Esophagus squamous epithelium (tissue), 5 donors: ENCODE data around the gene RGL1. TPM values are rescaled to one million over a fixed set of nuclear protein-coding genes. Genes with fewer than 3 reads are reported as not detected.

Experiments
- DNase-seq: peaks from one replicate; lab custom pipeline; 2025; lab: John Stamatoyannopoulos, UW
- H3K27ac ChIP-seq, 4 donors: fragments of 200-600 bp; sonication (generic); one replicate each; pipeline ENCODE4 v1.5.1; 2016 to 2019; ENCODE audit warnings: mild to moderate bottlenecking in 1 of 4
- H3K27me3 ChIP-seq, 4 donors: fragments of 200-600 bp; sonication (generic); 1 replicate in 3 of 4; 2 replicates in 1 of 4; pipeline versions ENCODE4 v1.5.1 to v1.6.0; 2017 to 2021; ENCODE audit warnings: antibody characterized with exemption in 1 of 4
- H3K36me3 ChIP-seq, 3 donors: fragments of 200-600 bp; sonication (generic); one replicate each; pipeline ENCODE4 v1.5.1; 2016 to 2019
- H3K4me1 ChIP-seq, 3 donors: fragments of 200-600 bp; sonication (generic); one replicate each; pipeline ENCODE4 v1.5.1; 2017 to 2019
- H3K4me3 ChIP-seq, 4 donors: fragments of 200-600 bp; sonication (generic); 1 replicate in 3 of 4; 2 replicates in 1 of 4; pipeline ENCODE4 v1.5.1; 2016 to 2019; ENCODE audit warnings: mild to moderate bottlenecking in 2 of 4, moderate library complexity in 1 of 4
- H3K9me3 ChIP-seq, 3 donors: fragments of 200-600 bp; sonication (generic); one replicate each; pipeline ENCODE4 v1.5.1; 2016 to 2019
- CTCF ChIP-seq, 6 experiments: fragments of 450-650 bp in 4 of 6; fragments of 200-600 bp in 2 of 6; sonication (generic) in 2 of 6; IDR thresholded peaks; one replicate each; pipeline ENCODE4 v1.5.1; 2016 to 2019; ENCODE audit warnings: antibody characterized with exemption in 6 of 6, mild to moderate bottlenecking in 4 of 6, moderate library complexity in 4 of 6
- POLR2A ChIP-seq, 4 donors: fragments of 450-650 bp; IDR thresholded peaks; one replicate each; pipeline ENCODE4 v1.6.1; 2017; ENCODE audit warnings: antibody characterized with exemption in 4 of 4, mild to moderate bottlenecking in 4 of 4, moderate library complexity in 3 of 4
- WGBS, 2 donors: methylation state at CpG; one replicate each; pipeline ENCODE4 v1.1.5; 2018; 5-methylcytosine and 5-hydroxymethylcytosine counted together
- intact Hi-C: fragments of 100-400 bp; cut with DNase I; formaldehyde crosslinking; loops from one replicate; pipeline ENCODE4 v1.15.0; 2022
- total RNA-seq, 4 donors: library from RNA; depleted of rRNA; stranded (reverse); fragments of >200 nt; gene quantifications; one replicate each; pipeline ENCODE4 v1.1.0, GENCODE V29; 2016
- donor health status: DM: yes; HTN: yes; CAD: no.

The RGL1 gene
- total RNA-seq, 4 donors from 2014 or later, result 2.3 to 16.0 (median 5.7) TPM

DNA sequence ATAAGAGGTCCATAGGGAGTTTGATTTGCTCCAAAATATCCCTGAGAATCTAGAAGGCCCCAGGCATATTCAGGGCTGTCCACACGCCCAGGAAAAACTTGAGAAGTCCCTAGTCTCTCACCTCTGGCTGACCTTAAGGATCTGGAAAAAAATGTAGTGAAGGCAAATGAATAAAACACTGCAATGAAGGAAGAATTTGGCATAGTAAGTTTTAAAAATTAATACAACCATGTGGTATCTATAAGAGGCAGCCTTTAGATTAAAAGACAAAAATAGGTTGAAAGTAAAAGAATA lies 141.3 kb downstream of the RGL1 start:
- no peak for DNase-seq
- H3K4me3 ChIP-seq, result no peak overlapping the region

GRCh38 chr1:183947988-183948387 lies 143.1 kb downstream of the RGL1 start:
- Histone ChIP-seq H3K36me3 (no peaks in the 10 kb centered on the region), H3K4me1 (no peaks in the 10 kb centered on the region), H3K9me3 (no peaks in the 10 kb centered on the region), H3K27me3 (no peaks in the 10 kb centered on the region), H3K4me3 (no peak overlapping the region), H3K27ac (no peak overlapping the region)
- DNase-seq, result no peak
- no peak for TF ChIP-seq POLR2A (IDR thresholded peaks at IDR 0.05)
- no peak for TF ChIP-seq CTCF (IDR thresholded peaks at IDR 0.05)
- intact Hi-C loops, result no loop called here
- 61 to 79% methylated on average over 1 of the region's 1 CpG for WGBS, 2 donors

More for the DNA sequence above, 141.3 kb downstream of the RGL1 start:
- Histone ChIP-seq H3K9me3 (no peaks in the 10 kb centered on the region), H3K27me3 (no peaks in the 10 kb centered on the region), H3K36me3 (no peaks in the 10 kb centered on the region), H3K4me1 (no peaks in the 10 kb centered on the region), H3K27ac (no peak overlapping the region)
- 55 to 69% methylated on average over 1 of the region's 1 CpG for WGBS, 2 donors
- intact Hi-C loops, result no loop called here
- TF ChIP-seq POLR2A (IDR thresholded peaks at IDR 0.05) (no peak), CTCF (IDR thresholded peaks at IDR 0.05) (no peak)

- H3K4me3 ChIP-seq, result no peak overlapping the region
- H3K36me3 ChIP-seq, result no peaks in the 10 kb centered on the region
- DNase-seq, result no peak
- H3K9me3 ChIP-seq, result no peaks in the 10 kb centered on the region
- intact Hi-C loops, result no loop called here
- WGBS, 2 donors, result 96 to 100% methylated on average over 1 of the region's 1 CpG
- H3K27ac ChIP-seq, result no peak overlapping the region
- no peaks in the 10 kb centered on the region for H3K4me1 ChIP-seq
- no peak for TF ChIP-seq POLR2A (IDR thresholded peaks at IDR 0.05)
- no peak for TF ChIP-seq CTCF (IDR thresholded peaks at IDR 0.05)
- H3K27me3 ChIP-seq, result no peaks in the 10 kb centered on the region
Measured at GRCh38 chr1:183952101-183952500, 147.2 kb downstream of the RGL1 start.

- no peaks in the 10 kb centered on the region for H3K36me3 ChIP-seq
- no peak overlapping the region for H3K27ac ChIP-seq
- no peak overlapping the region for H3K4me3 ChIP-seq
- H3K27me3 ChIP-seq, result no peaks in the 10 kb centered on the region
- H3K4me1 ChIP-seq, result no peaks in the 10 kb centered on the region
- no peak for DNase-seq
- intact Hi-C loops, result no loop called here
- 23 to 71% methylated on average over 3 to 5 of the region's 5 CpGs for WGBS, 2 donors
- TF ChIP-seq CTCF (IDR thresholded peaks at IDR 0.05), result no peak
- no peak for TF ChIP-seq POLR2A (IDR thresholded peaks at IDR 0.05)
- H3K9me3 ChIP-seq, result no peaks in the 10 kb centered on the region
Measured at GRCh38 chr1:183953031-183953430, 148.1 kb downstream of the RGL1 start.

DNA sequence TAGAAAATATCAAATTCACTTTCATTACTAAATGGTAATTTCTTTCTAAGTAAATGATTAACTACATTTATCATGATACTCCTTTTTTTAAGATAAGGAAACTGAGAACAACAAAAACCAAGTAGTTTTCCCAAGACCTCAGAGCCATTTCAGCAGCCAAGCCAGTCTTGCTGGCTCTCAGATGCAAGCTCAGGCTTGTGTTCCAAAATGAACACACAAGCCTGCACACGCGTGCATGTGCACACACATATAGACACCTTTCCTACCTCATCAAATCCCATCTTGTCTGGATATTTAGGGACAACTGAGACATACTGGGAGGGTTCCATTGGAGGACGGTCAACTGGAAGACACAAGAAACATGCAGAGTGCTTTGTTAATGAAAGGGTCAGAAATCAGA lies 149.6 kb downstream of the RGL1 start:
- no peaks in the 10 kb centered on the region for H3K36me3 ChIP-seq
- TF ChIP-seq POLR2A (IDR thresholded peaks at IDR 0.05) (no peak), CTCF (IDR thresholded peaks at IDR 0.05) (no peak)
- intact Hi-C loops, result no loop called here
- no peak overlapping the region for H3K4me3 ChIP-seq
- H3K4me1 ChIP-seq, result no peaks in the 10 kb centered on the region
- H3K9me3 ChIP-seq, result no peaks in the 10 kb centered on the region
- no peak overlapping the region for H3K27ac ChIP-seq
- no peaks in the 10 kb centered on the region for H3K27me3 ChIP-seq
- no peak for DNase-seq
- WGBS, 2 donors, result 67 to 68% methylated on average over 3 of the region's 3 CpGs
